T-helper 1 cell (primary cell): ENCODE measurements around the gene ZNF280D.
"Not testable (repeated sequence)": the region's sequence is repeated elsewhere in the genome, so short reads cannot be mapped to it uniquely, and the experiment has no call there.

ENCODE experiments used
- DNase-seq, 5 donors: peaks; one replicate each; pipeline ENCODE4 v3.0.0-alpha.2; 2012 to 2020
- total RNA-seq, 4 donors: gene quantifications; one replicate each; lab custom pipeline; 2026; lab: John Stamatoyannopoulos, UW

Gene ZNF280D
- 16.6 to 32.9 (median 22.6) reads per million in 4 donors for total RNA-seq

GRCh38 chr15:56733136-56734012, at the start of gene ZNF280D:
Gene ZNF280D (minus strand): TSS chr15:56733509. CDS start chr15:56707109, 26,400 bp downstream.
- peak; percentile 56 to 86 (median 69) for DNase-seq

- DNase-seq, result no peak
These were observed 49.0 kb upstream of the ZNF280D start for GRCh38 chr15:56782306-56782705.

GRCh38 chr15:56781666-56782065, 48.4 kb upstream of the ZNF280D start:
- DNase-seq, result no peak

GRCh38 chr15:56780102-56780725, 46.9 kb upstream of the ZNF280D start:
- peak in 1 of 5 donors; percentile 63 for DNase-seq

- DNase-seq, result not testable (repeated sequence)
These were observed 46.1 kb upstream of the ZNF280D start for GRCh38 chr15:56779449-56779848.

GRCh38 chr15:56778761-56779160, 45.5 kb upstream of the ZNF280D start:
- no peak for DNase-seq

GRCh38 chr15:56776839-56777238, 43.5 kb upstream of the ZNF280D start:
- DNase-seq, result no peak

- no peak for DNase-seq
These were observed 42.3 kb upstream of the ZNF280D start for GRCh38 chr15:56775641-56776040.

GRCh38 chr15:56774356-56774755, 41.0 kb upstream of the ZNF280D start:
- peak in 1 of 5 donors; percentile 35 for DNase-seq

- DNase-seq, result no peak
These were observed 39.7 kb upstream of the ZNF280D start for GRCh38 chr15:56772868-56773639.

- DNase-seq, result no peak
These were observed 36.9 kb upstream of the ZNF280D start for GRCh38 chr15:56770173-56770572.

- peak in 1 of 5 donors; percentile 50 for DNase-seq
These were observed 34.0 kb upstream of the ZNF280D start for GRCh38 chr15:56767315-56767714.

- peak in 1 of 5 donors; percentile 45 for DNase-seq
These were observed 31.9 kb upstream of the ZNF280D start for GRCh38 chr15:56765251-56765650.

GRCh38 chr15:56763141-56763895, 30.0 kb upstream of the ZNF280D start:
- DNase-seq, result no peak

- DNase-seq, result no peak
These were observed 26.9 kb upstream of the ZNF280D start for GRCh38 chr15:56760186-56760585.

GRCh38 chr15:56759450-56759845, 26.1 kb upstream of the ZNF280D start:
- no peak for DNase-seq

GRCh38 chr15:56758770-56759449, 25.6 kb upstream of the ZNF280D start:
- DNase-seq, result no peak

GRCh38 chr15:56757875-56758274, 24.6 kb upstream of the ZNF280D start:
- DNase-seq, result no peak

GRCh38 chr15:56754772-56755370, 21.6 kb upstream of the ZNF280D start:
- no peak for DNase-seq

- no peak for DNase-seq
These were observed 19.7 kb upstream of the ZNF280D start for GRCh38 chr15:56752986-56753385.

GRCh38 chr15:56749982-56750381, 16.7 kb upstream of the ZNF280D start:
- no peak for DNase-seq
